SH-SY5Y (cell line): ENCODE results near the gene TMEM14A.

Experiments
- GATA2 ChIP-seq: IDR thresholded peaks from 2 replicates; pipeline ENCODE4 v1.6.1; 2011; ENCODE audit warnings: mild to moderate bottlenecking, low read depth, low read length
- GATA3 ChIP-seq: IDR thresholded peaks from 2 replicates; pipeline ENCODE4 v1.6.1; 2011; ENCODE audit warnings: low read depth, mild to moderate bottlenecking, low read length, moderate library complexity

Gene TMEM14A

DNA sequence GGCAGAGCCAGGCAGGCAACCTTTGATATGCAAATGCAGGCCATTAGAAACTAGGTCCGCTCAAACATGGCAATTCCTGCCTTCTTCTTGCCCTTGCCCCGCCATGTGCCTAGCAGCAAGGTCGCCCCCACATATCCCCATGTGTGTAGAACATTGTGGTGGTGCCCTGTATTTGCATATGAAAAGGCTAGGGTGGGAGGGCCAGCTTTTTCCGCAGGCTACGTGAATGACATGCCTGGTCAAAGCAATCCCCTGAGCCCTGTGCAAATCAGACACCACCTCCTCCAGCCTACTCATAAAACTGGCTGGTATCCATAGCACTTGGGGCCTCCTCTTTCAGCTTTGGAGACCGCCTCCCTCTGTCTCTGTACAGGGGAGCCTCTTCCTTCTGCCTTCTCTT lies 60.8 kb downstream of the TMEM14A start:
- no peak for TF ChIP-seq GATA2
- no peak for TF ChIP-seq GATA3

DNA sequence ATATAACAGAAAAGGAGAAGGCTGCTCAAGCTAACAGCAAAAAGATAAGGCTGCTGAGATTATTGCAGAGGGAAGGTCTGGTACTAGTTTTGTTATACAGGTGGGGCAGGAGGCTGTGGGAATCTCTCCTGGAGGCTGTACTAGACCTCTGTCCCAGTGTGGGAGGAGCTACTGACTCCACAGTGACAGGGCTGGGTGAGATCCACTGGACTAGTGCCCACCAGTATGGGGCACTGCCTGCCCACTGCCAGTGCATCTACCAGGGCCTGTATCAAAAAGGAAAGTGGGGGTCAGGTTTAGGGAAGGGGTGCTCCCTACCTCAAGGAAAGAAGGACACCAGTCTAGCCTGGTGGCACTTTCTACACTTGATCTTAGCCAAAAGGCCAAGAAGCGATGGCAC lies 62.3 kb downstream of the TMEM14A start:
- no peak for TF ChIP-seq GATA3
- no peak for TF ChIP-seq GATA2

DNA sequence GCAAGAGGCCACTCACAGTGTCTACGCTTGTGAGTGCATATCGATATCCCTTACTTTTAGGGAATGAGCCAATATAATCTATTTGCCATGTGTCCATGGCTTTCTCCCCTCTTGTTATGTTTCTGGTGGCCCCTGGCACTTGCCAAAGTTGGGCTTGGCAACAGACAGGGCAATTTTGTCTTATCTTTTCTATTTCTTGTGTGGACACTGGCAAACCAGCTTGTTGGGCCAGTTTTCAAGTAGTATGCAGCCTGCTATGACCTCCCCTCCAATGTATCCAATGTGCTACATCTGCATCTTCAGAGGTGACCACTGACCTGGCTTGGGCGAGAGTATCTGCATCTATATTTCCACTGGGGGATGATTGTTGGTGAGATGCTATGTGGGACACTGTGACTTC lies 63.2 kb downstream of the TMEM14A start:
- TF ChIP-seq GATA3 (no peak), GATA2 (no peak)

DNA sequence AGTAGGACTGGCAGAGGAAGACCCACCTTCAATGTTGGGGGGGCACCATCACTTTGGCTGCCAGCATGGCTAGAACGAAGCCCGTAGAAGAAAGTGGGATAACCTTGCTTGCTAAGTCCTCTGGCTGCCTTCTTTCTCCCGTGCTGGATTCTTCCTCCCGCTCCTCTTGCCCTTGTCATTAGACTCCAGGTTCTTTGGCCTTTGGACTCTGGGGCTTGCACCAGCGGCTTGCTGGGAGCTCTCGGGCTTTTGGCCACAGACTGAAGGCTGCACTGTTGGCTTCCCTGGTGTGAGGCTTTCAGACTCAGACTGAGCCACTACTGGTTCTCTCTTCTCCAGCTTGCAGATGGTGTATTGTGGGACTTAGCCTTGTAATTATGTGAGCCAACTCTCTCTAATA lies 64.2 kb downstream of the TMEM14A start:
- TF ChIP-seq GATA2 (no peak), GATA3 (no peak)

DNA sequence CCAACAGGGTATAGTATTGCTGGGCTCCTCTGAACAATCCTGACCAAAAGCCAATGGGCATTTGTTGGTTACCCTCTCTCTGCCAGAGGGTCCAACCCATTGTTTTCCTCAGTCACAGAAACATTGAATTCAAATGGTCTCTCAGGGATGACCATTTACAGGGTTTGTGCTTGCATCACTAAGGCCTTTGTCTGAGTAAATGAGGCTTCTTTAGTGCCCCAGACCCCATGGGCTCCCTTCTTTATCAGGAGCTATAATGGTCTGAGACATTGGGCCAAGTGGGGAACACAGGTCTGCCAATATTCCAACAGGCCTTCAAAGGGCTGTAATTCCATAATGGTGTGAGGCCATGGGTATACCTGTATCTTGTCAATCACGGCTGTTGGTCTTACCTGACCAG lies 65.2 kb downstream of the TMEM14A start:
- no peak for TF ChIP-seq GATA3
- no peak for TF ChIP-seq GATA2
